Liver (tissue), 9 donors: ENCODE measurements around the gene DAB1. TPM values are rescaled to one million over a fixed set of nuclear protein-coding genes. Genes with fewer than 3 reads are reported as not detected.

Source experiments
- DNase-seq: peaks from one replicate; pipeline ENCODE4 v3.0.0-alpha.2; 2017; ENCODE audit warnings: low spot score
- H3K27ac ChIP-seq, 2 donors: one replicate each; pipeline ENCODE4 v1.7.0; 2013; ENCODE audit warnings: inconsistent platforms in 2 of 2, low read length in 2 of 2, control low read depth in 1 of 2, low read depth in 1 of 2, mild to moderate bottlenecking in 1 of 2
- H3K27me3 ChIP-seq, 4 donors: one replicate each; pipeline versions ENCODE4 v1.6.1 to v1.7.0; 2013; ENCODE audit warnings: low read length in 3 of 4, inconsistent platforms in 1 of 4, mild to moderate bottlenecking in 1 of 4, moderate library complexity in 1 of 4; ENCODE audit not compliant: control insufficient read depth in 4 of 4, insufficient read depth in 4 of 4
- H3K36me3 ChIP-seq, 4 donors: one replicate each; pipeline versions ENCODE4 v1.6.1 to v1.7.0; 2013; ENCODE audit warnings: low read length in 3 of 4, mild to moderate bottlenecking in 3 of 4, low read depth in 1 of 4, moderate library complexity in 1 of 4; ENCODE audit not compliant: control insufficient read depth in 4 of 4, insufficient read depth in 3 of 4
- H3K4me1 ChIP-seq, 4 donors: one replicate each; pipeline versions ENCODE4 v1.6.1 to v1.7.0; 2013; ENCODE audit warnings: low read length in 3 of 4, mild to moderate bottlenecking in 3 of 4, moderate library complexity in 1 of 4; ENCODE audit not compliant: control insufficient read depth in 4 of 4, insufficient read depth in 4 of 4
- H3K4me3 ChIP-seq, 3 donors: one replicate each; pipeline versions ENCODE4 v1.6.1 to v1.7.0; 2013; ENCODE audit warnings: low read length in 3 of 3, control low read depth in 1 of 3, low read depth in 1 of 3, mild to moderate bottlenecking in 1 of 3
- H3K9ac ChIP-seq, 2 donors: one replicate each; pipeline ENCODE4 v1.7.0; 2013; ENCODE audit warnings: low read length in 2 of 2, mild to moderate bottlenecking in 2 of 2, moderate library complexity in 2 of 2, control low read depth in 1 of 2, low read depth in 1 of 2
- H3K9me3 ChIP-seq, 4 donors: one replicate each; pipeline versions ENCODE4 v1.6.1 to v1.7.0; 2013; ENCODE audit warnings: low read length in 3 of 4; ENCODE audit not compliant: control insufficient read depth in 4 of 4
- EGR1 ChIP-seq, 2 donors: IDR thresholded peaks; 2 replicates each; pipeline ENCODE4 v1.6.1; 2016 to 2018; ENCODE audit warnings: antibody characterized with exemption in 2 of 2, low read depth in 2 of 2
- FOXA1 ChIP-seq: IDR thresholded peaks from 2 replicates; pipeline ENCODE4 v1.6.1; 2016; ENCODE audit warnings: antibody characterized with exemption
- FOXA2 ChIP-seq: IDR thresholded peaks from 2 replicates; pipeline ENCODE4 v1.6.1; 2016; ENCODE audit warnings: antibody characterized with exemption
- GABPA ChIP-seq, 2 donors: IDR thresholded peaks in 1 of 2; conservative IDR thresholded peaks in 1 of 2; 2 replicates each; pipeline ENCODE4 v1.6.1; 2016; ENCODE audit warnings: antibody characterized with exemption in 2 of 2, mild to moderate bottlenecking in 1 of 2, moderate library complexity in 1 of 2
- HNF4A ChIP-seq, 2 donors: conservative IDR thresholded peaks; 2 replicates each; pipeline ENCODE4 v1.6.1; 2016; ENCODE audit warnings: antibody characterized with exemption in 2 of 2, mild to moderate bottlenecking in 2 of 2
- HNF4G ChIP-seq: IDR thresholded peaks from 2 replicates; pipeline ENCODE4 v1.6.1; 2016; ENCODE audit warnings: antibody characterized with exemption
- JUND ChIP-seq, 2 donors: IDR thresholded peaks; 2 replicates each; pipeline ENCODE4 v1.6.1; 2016; ENCODE audit warnings: antibody characterized with exemption in 2 of 2
- NR2F2 ChIP-seq: IDR thresholded peaks from 2 replicates; pipeline ENCODE4 v1.6.1; 2016; ENCODE audit warnings: antibody characterized with exemption
- RAD21 ChIP-seq, 2 donors: IDR thresholded peaks; 2 replicates each; pipeline ENCODE4 v1.6.1; 2016; ENCODE audit warnings: antibody characterized with exemption in 2 of 2, mild to moderate bottlenecking in 2 of 2
- RXRA ChIP-seq, 2 donors: IDR thresholded peaks; 2 replicates each; pipeline ENCODE4 v1.6.1; 2017 to 2018; ENCODE audit warnings: antibody characterized with exemption in 2 of 2, mild to moderate bottlenecking in 1 of 2
- SP1 ChIP-seq: IDR thresholded peaks from 2 replicates; pipeline ENCODE4 v1.6.1; 2018; ENCODE audit warnings: antibody characterized with exemption, mild to moderate bottlenecking
- TAF1 ChIP-seq: conservative IDR thresholded peaks from 2 replicates; pipeline ENCODE4 v1.6.1; 2016; ENCODE audit warnings: antibody characterized with exemption, mild to moderate bottlenecking
- YY1 ChIP-seq: IDR thresholded peaks from 2 replicates; pipeline ENCODE4 v1.6.1; 2016; ENCODE audit warnings: antibody characterized with exemption, mild to moderate bottlenecking
- WGBS: extraction: QIAGEN DNeasy Blood & Tissue Kit; methylation state at CpG from one replicate; pipeline ENCODE4 v1.1.7; 2013; 5-methylcytosine and 5-hydroxymethylcytosine counted together
- polyA plus RNA-seq, 2 donors: library from polyadenylated mRNA; stranded (reverse) in 1 of 2; unstranded in 1 of 2; fragments of 200-250 nt in 1 of 2; fragments of >200 nt in 1 of 2; fragmentation: Nextera tagmentation in 1 of 2; extraction: Ambion mirVana in 1 of 2; gene quantifications; one replicate each; pipeline versions ENCODE4 v1.2.1 to v1.2.3, GENCODE V29; 2013 to 2015
- total RNA-seq, 2 donors: library from RNA; depleted of rRNA; stranded (reverse); fragments of >200 nt; gene quantifications; one replicate each; pipeline ENCODE4 v1.2.3, GENCODE V29; 2014
- TF ChIP-seq, protein P1 (sequence below): IDR thresholded peaks from 2 replicates; pipeline ENCODE4 v1.6.1; 2016; ENCODE audit warnings: antibody characterized with exemption, mild to moderate bottlenecking
- TF ChIP-seq, protein P2 (sequence below): IDR thresholded peaks from 2 replicates; pipeline ENCODE4 v1.6.1; 2016; ENCODE audit warnings: antibody characterized with exemption
- TF ChIP-seq, protein P3 (sequence below): IDR thresholded peaks from 2 replicates; pipeline ENCODE4 v1.6.1; 2016; ENCODE audit warnings: antibody characterized with exemption
- TF ChIP-seq, protein P4 (sequence below): fragments of 150-350 bp; IDR thresholded peaks from 2 replicates; pipeline ENCODE4 v1.5.1; 2017; ENCODE audit warnings: improper control_type of control experiment, low read depth, low read length; ENCODE audit not compliant: missing input control
- TF ChIP-seq, protein P5 (sequence below): IDR thresholded peaks from 2 replicates; pipeline ENCODE4 v1.6.1; 2016; ENCODE audit warnings: antibody characterized with exemption
- donor health status: healthy.
- donor health status: healthy.
- donor health status: healthy.
- donor health status: healthy.
- donor health status: healthy.

The DAB1 gene
- total and polyA plus RNA-seq, 4 donors, result 0.54 to 1.7 (median 1.2) TPM

DNA sequence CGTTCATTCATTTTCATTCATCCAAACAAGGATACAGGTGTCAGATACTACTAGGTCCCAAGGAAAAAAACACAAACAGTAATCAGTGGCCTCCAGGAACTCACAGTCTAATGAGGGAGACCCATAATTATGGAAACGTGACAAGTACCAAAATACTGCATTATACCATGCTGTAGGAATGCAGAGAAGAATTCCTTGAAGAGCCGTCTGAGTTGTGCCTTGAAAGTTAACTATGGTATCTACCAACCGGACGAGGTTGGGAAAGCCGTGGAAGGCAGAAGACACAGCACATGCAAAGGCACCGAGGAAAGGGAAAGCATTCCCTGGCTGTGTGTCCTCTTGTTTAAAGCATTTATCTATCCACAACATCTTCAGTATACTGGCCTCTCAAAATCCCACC, 206.0 kb downstream of the DAB1 start (continued):
- TF ChIP-seq, protein P1, sequence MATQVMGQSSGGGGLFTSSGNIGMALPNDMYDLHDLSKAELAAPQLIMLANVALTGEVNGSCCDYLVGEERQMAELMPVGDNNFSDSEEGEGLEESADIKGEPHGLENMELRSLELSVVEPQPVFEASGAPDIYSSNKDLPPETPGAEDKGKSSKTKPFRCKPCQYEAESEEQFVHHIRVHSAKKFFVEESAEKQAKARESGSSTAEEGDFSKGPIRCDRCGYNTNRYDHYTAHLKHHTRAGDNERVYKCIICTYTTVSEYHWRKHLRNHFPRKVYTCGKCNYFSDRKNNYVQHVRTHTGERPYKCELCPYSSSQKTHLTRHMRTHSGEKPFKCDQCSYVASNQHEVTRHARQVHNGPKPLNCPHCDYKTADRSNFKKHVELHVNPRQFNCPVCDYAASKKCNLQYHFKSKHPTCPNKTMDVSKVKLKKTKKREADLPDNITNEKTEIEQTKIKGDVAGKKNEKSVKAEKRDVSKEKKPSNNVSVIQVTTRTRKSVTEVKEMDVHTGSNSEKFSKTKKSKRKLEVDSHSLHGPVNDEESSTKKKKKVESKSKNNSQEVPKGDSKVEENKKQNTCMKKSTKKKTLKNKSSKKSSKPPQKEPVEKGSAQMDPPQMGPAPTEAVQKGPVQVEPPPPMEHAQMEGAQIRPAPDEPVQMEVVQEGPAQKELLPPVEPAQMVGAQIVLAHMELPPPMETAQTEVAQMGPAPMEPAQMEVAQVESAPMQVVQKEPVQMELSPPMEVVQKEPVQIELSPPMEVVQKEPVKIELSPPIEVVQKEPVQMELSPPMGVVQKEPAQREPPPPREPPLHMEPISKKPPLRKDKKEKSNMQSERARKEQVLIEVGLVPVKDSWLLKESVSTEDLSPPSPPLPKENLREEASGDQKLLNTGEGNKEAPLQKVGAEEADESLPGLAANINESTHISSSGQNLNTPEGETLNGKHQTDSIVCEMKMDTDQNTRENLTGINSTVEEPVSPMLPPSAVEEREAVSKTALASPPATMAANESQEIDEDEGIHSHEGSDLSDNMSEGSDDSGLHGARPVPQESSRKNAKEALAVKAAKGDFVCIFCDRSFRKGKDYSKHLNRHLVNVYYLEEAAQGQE, result no peak
- TF ChIP-seq, protein P2, sequence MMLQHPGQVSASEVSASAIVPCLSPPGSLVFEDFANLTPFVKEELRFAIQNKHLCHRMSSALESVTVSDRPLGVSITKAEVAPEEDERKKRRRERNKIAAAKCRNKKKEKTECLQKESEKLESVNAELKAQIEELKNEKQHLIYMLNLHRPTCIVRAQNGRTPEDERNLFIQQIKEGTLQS, result no peak
- TF ChIP-seq EGR1 (IDR thresholded peaks at IDR 0.05; ENCODE audit: low read depth in 2 of 2) (no peak), SP1 (no peak), FOXA1 (no peak)
- TF ChIP-seq, protein P3, sequence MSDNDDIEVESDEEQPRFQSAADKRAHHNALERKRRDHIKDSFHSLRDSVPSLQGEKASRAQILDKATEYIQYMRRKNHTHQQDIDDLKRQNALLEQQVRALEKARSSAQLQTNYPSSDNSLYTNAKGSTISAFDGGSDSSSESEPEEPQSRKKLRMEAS, result no peak

DNA sequence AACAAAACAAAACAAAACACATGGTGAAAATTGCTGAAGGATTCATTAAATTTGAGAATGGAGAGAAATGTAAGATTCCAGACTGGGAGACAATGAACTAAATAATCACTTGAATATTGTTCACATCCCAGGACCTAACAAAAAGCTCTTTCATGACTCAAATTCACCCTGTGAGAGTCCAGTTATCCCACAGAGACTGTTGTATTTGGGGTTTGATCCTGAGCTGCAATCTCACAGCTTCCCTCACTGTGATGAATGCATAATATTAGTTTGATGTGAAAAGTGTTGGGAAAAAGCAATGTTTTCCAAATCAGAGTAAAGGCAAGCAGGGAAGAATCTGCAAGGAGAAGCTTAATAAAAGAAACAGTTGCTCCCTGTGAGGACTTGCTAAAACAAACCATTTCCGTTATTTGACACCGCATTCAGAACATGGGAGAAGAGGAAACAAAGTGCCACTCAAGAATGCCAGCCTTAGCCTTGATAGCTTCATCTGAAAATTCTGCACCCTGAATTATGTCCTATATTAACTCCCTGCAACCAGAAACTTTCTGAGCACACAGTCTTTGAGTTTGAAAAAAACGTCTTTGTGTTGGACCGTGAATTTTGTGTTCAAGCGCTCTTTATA, 208.8 kb downstream of the DAB1 start:
- Histone ChIP-seq H3K4me1 (peaks cover 0 to 2% (median under 1%) of the 10 kb centered on the region in 4 donors), H3K36me3 (no peaks in the 10 kb centered on the region), H3K9ac (no peak overlapping the region), H3K9me3 (no peaks in the 10 kb centered on the region), H3K27me3 (no peaks in the 10 kb centered on the region), H3K4me3 (no peak overlapping the region), H3K27ac (no peak overlapping the region)
- TF ChIP-seq EGR1 (IDR thresholded peaks at IDR 0.05; ENCODE audit: low read depth in 2 of 2), result no peak
- TF ChIP-seq HNF4A (conservative IDR thresholded peaks at IDR 0.05), result no peak
- TF ChIP-seq, protein P2, result no peak
- TF ChIP-seq SP1, result no peak
- no peak for TF ChIP-seq RXRA (IDR thresholded peaks at IDR 0.05)
- no peak for TF ChIP-seq JUND (IDR thresholded peaks at IDR 0.05)
- TF ChIP-seq, protein P1, result no peak
- no peak for TF ChIP-seq RAD21 (IDR thresholded peaks at IDR 0.05)
- TF ChIP-seq, protein P4, sequence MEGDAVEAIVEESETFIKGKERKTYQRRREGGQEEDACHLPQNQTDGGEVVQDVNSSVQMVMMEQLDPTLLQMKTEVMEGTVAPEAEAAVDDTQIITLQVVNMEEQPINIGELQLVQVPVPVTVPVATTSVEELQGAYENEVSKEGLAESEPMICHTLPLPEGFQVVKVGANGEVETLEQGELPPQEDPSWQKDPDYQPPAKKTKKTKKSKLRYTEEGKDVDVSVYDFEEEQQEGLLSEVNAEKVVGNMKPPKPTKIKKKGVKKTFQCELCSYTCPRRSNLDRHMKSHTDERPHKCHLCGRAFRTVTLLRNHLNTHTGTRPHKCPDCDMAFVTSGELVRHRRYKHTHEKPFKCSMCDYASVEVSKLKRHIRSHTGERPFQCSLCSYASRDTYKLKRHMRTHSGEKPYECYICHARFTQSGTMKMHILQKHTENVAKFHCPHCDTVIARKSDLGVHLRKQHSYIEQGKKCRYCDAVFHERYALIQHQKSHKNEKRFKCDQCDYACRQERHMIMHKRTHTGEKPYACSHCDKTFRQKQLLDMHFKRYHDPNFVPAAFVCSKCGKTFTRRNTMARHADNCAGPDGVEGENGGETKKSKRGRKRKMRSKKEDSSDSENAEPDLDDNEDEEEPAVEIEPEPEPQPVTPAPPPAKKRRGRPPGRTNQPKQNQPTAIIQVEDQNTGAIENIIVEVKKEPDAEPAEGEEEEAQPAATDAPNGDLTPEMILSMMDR, result no peak
- TF ChIP-seq, protein P5, sequence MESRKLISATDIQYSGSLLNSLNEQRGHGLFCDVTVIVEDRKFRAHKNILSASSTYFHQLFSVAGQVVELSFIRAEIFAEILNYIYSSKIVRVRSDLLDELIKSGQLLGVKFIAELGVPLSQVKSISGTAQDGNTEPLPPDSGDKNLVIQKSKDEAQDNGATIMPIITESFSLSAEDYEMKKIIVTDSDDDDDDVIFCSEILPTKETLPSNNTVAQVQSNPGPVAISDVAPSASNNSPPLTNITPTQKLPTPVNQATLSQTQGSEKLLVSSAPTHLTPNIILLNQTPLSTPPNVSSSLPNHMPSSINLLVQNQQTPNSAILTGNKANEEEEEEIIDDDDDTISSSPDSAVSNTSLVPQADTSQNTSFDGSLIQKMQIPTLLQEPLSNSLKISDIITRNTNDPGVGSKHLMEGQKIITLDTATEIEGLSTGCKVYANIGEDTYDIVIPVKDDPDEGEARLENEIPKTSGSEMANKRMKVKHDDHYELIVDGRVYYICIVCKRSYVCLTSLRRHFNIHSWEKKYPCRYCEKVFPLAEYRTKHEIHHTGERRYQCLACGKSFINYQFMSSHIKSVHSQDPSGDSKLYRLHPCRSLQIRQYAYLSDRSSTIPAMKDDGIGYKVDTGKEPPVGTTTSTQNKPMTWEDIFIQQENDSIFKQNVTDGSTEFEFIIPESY, result no peak
- TF ChIP-seq FOXA1, result no peak
- TF ChIP-seq, protein P3, result no peak
- TF ChIP-seq NR2F2, result no peak
- TF ChIP-seq HNF4G, result no peak
- TF ChIP-seq FOXA2, result no peak
- TF ChIP-seq GABPA (IDR thresholded peaks at IDR 0.05 in 1 of 2, conservative IDR thresholded peaks at IDR 0.05 in 1 of 2), result no peak
- TF ChIP-seq TAF1, result no peak
- no peak for TF ChIP-seq YY1
- WGBS, result 89% methylated on average over 5 of the region's 5 CpGs
- DNase-seq, result no peak
